Mesendoderm (in vitro differentiated cells): ENCODE measurements around the gene SLC24A2.
A peak's percentile ranks its signal among the peaks of the same experiment; 100 is the strongest.

Source experiments
- DNase-seq: peaks from one replicate; pipeline ENCODE4 v3.0.0; 2013
- H2AK5ac ChIP-seq: 2 replicates; pipeline ENCODE4 v1.6.1; 2013; ENCODE audit warnings: low read length, inconsistent platforms
- H2BK120ac ChIP-seq: 2 replicates; pipeline ENCODE4 v1.6.1; 2013; ENCODE audit warnings: low read depth, mild to moderate bottlenecking, low read length, moderate library complexity, mixed read lengths
- H2BK15ac ChIP-seq: replicated peaks from 2 replicates; pipeline ENCODE4 v1.6.1; 2013; ENCODE audit warnings: low read depth, mild to moderate bottlenecking, moderate library complexity
- H2BK5ac ChIP-seq: 2 replicates; pipeline ENCODE4 v1.6.1; 2013; ENCODE audit warnings: low read length, inconsistent platforms
- H3K18ac ChIP-seq: 2 replicates; pipeline ENCODE4 v1.6.1; 2013; ENCODE audit warnings: mild to moderate bottlenecking, low read length, mixed read lengths
- H3K23ac ChIP-seq: one replicate; pipeline ENCODE4 v1.6.1; 2013; ENCODE audit warnings: low read length
- H3K27ac ChIP-seq: 2 replicates; pipeline ENCODE4 v1.5.1; 2013; ENCODE audit warnings: low read depth, mild to moderate bottlenecking, inconsistent platforms, low read length, moderate library complexity
- H3K27me3 ChIP-seq: 2 replicates; pipeline ENCODE4 v1.6.1; 2013; ENCODE audit warnings: low read length, control low read depth, mild to moderate bottlenecking, inconsistent platforms; ENCODE audit not compliant: insufficient read depth, poor library complexity
- H3K36me3 ChIP-seq: 2 replicates; pipeline ENCODE4 v1.6.1; 2013; ENCODE audit warnings: low read length, inconsistent platforms; ENCODE audit not compliant: control insufficient read depth, insufficient read depth
- H3K4ac ChIP-seq: one replicate; pipeline ENCODE4 v1.6.1; 2013; ENCODE audit warnings: low read depth, mild to moderate bottlenecking, low read length, moderate library complexity
- H3K4me1 ChIP-seq: 2 replicates; pipeline ENCODE4 v1.6.1; 2013; ENCODE audit warnings: low read depth, low read length, inconsistent platforms; ENCODE audit not compliant: control insufficient read depth
- H3K4me2 ChIP-seq: 2 replicates; pipeline ENCODE4 v1.6.1; 2013; ENCODE audit warnings: low read length
- H3K4me3 ChIP-seq: 2 replicates; pipeline ENCODE4 v1.5.1; 2013; ENCODE audit warnings: mild to moderate bottlenecking, low read length
- H3K56ac ChIP-seq: one replicate; pipeline ENCODE4 v1.6.1; 2013; ENCODE audit warnings: low read length
- H3K79me1 ChIP-seq: 2 replicates; pipeline ENCODE4 v1.6.1; 2013; ENCODE audit warnings: low read length, inconsistent platforms
- H3K79me2 ChIP-seq: 2 replicates; pipeline ENCODE4 v1.6.1; 2013; ENCODE audit warnings: mild to moderate bottlenecking, low read length; ENCODE audit not compliant: control insufficient read depth, insufficient read depth
- H3K9ac ChIP-seq: 2 replicates; pipeline ENCODE4 v1.6.1; 2013; ENCODE audit warnings: low read length, inconsistent platforms
- H4K5ac ChIP-seq: one replicate; pipeline ENCODE4 v1.6.1; 2013; ENCODE audit warnings: low read length
- H4K8ac ChIP-seq: one replicate; pipeline ENCODE4 v1.6.1; 2013; ENCODE audit warnings: low read depth, mild to moderate bottlenecking, control low read depth, low read length, moderate library complexity
- WGBS: extraction: QIAGEN DNeasy Blood & Tissue Kit; methylation state at CpG from one replicate; pipeline ENCODE4 v1.1.7; 2013; ENCODE audit warnings: low lambda C conversion rate, missing lambda C conversion rate; ENCODE audit not compliant: insufficient coverage; ENCODE audit errors: extremely low coverage; 5-methylcytosine and 5-hydroxymethylcytosine counted together

Gene SLC24A2

DNA sequence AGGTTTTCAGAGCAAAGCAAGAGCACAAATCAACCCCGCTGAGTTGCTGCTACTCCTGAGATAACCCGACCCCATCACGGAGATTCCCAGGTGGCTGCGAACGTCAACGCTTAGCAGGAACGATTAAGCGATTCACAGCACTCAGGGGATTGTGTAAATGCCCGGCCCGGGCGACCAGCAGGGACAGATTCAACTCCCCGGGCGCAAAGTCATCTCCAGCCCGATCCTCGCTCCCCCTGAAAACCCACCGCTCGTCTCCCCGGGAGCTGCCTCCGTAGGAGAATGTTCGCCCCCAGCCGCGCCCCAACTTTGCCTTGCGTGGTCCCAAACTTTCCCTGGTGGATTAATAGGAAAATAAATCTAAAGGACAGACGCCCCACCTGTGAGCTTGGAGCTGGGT, 685 bp downstream of the SLC24A2 start:
- H3K36me3 ChIP-seq = no peaks in the 10 kb centered on the region
- WGBS = no CpG with 5 or more reads among the region's 24 CpGs
- H3K4ac ChIP-seq = no peak overlapping the region
- no peak overlapping the region for H3K9ac ChIP-seq
- H3K79me1 ChIP-seq = no peaks in the 10 kb centered on the region
- H2BK5ac ChIP-seq = no peak overlapping the region
- no peaks in the 10 kb centered on the region for H3K79me2 ChIP-seq
- H3K23ac ChIP-seq = no peak overlapping the region
- no peak overlapping the region for H3K4me3 ChIP-seq
- H4K8ac ChIP-seq = no peak overlapping the region
- no peak overlapping the region for H2AK5ac ChIP-seq
- no peak overlapping the region for H2BK15ac ChIP-seq
- peak; percentile 93 for DNase-seq
- H3K18ac ChIP-seq = no peak overlapping the region
- H2BK120ac ChIP-seq = no peak overlapping the region
- H4K5ac ChIP-seq = no peak overlapping the region
- no peak overlapping the region for H3K56ac ChIP-seq
- peak overlapping the region; percentile 52 for H3K4me2 ChIP-seq
- peaks cover 3% of the 10 kb centered on the region for H3K27me3 ChIP-seq
- H3K27ac ChIP-seq = no peak overlapping the region
- H3K4me1 ChIP-seq = no peaks in the 10 kb centered on the region

DNA sequence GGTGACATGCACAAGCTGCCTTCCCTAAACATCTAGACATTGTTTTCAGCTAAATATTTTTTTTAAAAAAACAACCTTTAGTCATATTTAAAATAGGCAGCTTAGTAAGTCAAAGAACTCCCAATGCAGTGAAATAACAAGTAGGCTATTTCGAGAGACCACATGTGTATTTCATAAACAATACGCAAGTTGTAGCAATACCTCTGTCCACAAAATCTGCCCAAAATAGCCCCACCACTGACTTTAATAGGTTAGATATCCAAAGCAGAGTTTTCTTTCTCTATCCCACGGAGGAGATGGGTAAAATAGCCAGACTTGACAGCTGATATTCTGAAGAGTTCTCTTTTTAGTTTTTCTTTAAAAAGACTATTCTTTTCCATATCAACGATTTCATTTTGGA, 1.2 kb downstream of the SLC24A2 start:
- H4K5ac ChIP-seq = no peak overlapping the region
- DNase-seq = no peak

DNA sequence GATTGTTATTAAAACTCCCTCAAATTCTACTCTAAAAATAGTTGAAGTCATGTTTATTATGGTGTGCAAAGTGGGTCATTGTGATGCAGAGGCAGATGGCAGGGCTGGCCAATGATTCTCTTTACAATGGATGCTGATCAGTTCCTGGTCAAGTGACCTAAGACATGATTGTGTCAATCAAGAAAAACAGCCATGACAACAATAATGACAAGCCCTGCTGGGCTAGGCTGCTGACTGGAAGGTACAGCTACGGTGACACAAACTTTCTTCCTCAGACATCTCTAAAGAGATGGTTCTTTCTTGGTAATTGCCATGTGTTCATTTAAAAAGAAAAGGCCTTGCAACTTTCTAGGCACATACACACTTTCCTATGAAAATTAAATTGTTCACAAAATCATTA, 3.6 kb downstream of the SLC24A2 start:
- Histone ChIP-seq H3K56ac (no peak overlapping the region), H3K27ac (no peak overlapping the region), H2BK120ac (no peak overlapping the region), H2BK5ac (no peak overlapping the region), H3K79me1 (no peaks in the 10 kb centered on the region), H4K8ac (no peak overlapping the region), H3K9ac (no peak overlapping the region), H3K4me3 (no peak overlapping the region), H3K18ac (no peak overlapping the region), H2BK15ac (no peak overlapping the region), H3K4me1 (no peaks in the 10 kb centered on the region), H3K79me2 (no peaks in the 10 kb centered on the region), H3K27me3 (peaks cover 3% of the 10 kb centered on the region), H2AK5ac (no peak overlapping the region), H3K36me3 (no peaks in the 10 kb centered on the region), H3K4me2 (no peak overlapping the region), H4K5ac (no peak overlapping the region), H3K23ac (no peak overlapping the region), H3K4ac (no peak overlapping the region)
- no peak for DNase-seq
- no CpG with 5 or more reads among the region's 1 CpG for WGBS

More for the DNA sequence above, 1.2 kb downstream of the SLC24A2 start:
- Histone ChIP-seq H3K36me3 (no peaks in the 10 kb centered on the region), H3K27me3 (peaks cover 3% of the 10 kb centered on the region), H2BK5ac (no peak overlapping the region), H2BK15ac (no peak overlapping the region), H3K9ac (no peak overlapping the region), H3K27ac (no peak overlapping the region), H3K23ac (no peak overlapping the region), H3K56ac (no peak overlapping the region), H2AK5ac (no peak overlapping the region), H3K79me1 (no peaks in the 10 kb centered on the region), H3K18ac (no peak overlapping the region), H2BK120ac (no peak overlapping the region), H4K8ac (no peak overlapping the region), H3K4me3 (no peak overlapping the region), H3K79me2 (no peaks in the 10 kb centered on the region), H3K4me2 (no peak overlapping the region), H3K4ac (no peak overlapping the region), H3K4me1 (no peaks in the 10 kb centered on the region)
- WGBS = no CpG with 5 or more reads among the region's 4 CpGs

DNA sequence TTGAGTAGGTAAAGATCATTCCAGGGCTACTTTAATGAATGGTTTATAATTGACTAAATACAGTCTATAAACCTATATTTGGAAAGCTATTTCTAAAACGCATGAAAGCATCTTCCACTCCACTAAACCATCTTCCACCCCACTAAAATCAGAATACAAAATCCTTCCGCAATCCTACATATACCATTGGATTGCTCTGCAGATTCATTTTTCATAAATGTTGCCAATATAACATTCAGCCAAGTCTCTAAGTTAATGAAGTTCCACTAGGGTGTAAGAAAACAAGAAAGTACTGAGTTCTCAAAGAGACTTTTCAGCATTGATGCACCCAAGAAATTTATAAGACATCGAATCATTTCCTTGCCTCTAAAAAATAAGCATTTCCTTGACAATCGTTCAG, 4.7 kb downstream of the SLC24A2 start:
- no peak overlapping the region for H3K4me2 ChIP-seq
- no peak overlapping the region for H3K9ac ChIP-seq
- H2BK5ac ChIP-seq = no peak overlapping the region
- H3K79me1 ChIP-seq = no peaks in the 10 kb centered on the region
- H3K4ac ChIP-seq = no peak overlapping the region
- WGBS = 100% methylated on average over 1 of the region's 4 CpGs
- no peak overlapping the region for H4K5ac ChIP-seq
- DNase-seq = no peak
- no peak overlapping the region for H2BK120ac ChIP-seq
- H3K4me1 ChIP-seq = no peaks in the 10 kb centered on the region
- no peak overlapping the region for H3K4me3 ChIP-seq
- no peak overlapping the region for H3K23ac ChIP-seq
- no peak overlapping the region for H3K27ac ChIP-seq
- H3K18ac ChIP-seq = no peak overlapping the region
- H3K27me3 ChIP-seq = no peaks in the 10 kb centered on the region
- no peak overlapping the region for H2BK15ac ChIP-seq
- no peak overlapping the region for H4K8ac ChIP-seq
- no peak overlapping the region for H2AK5ac ChIP-seq
- H3K56ac ChIP-seq = no peak overlapping the region
- H3K36me3 ChIP-seq = no peaks in the 10 kb centered on the region
- no peaks in the 10 kb centered on the region for H3K79me2 ChIP-seq

DNA sequence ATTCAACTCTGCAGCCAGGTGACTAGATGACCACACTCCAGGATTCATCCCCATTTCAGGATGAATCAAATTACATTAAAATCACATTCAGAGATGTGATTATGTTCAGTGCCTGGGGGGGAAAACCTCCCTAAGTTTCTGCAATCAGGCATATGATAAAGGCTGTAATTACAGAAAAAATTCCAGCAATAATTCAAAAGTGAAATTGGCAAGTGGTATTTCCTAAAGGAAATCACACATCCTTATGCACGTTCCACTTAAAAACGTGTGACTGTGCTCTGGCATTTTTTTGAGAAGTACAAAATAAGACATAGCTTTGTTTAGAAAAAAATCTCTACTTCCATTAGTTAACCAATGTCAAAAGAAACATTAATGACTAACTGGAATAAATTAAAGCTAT, 5.3 kb downstream of the SLC24A2 start:
- no peak overlapping the region for H2BK5ac ChIP-seq
- no peak overlapping the region for H3K4me3 ChIP-seq
- H3K4ac ChIP-seq = no peak overlapping the region
- no CpG with 5 or more reads among the region's 2 CpGs for WGBS
- H3K79me2 ChIP-seq = no peaks in the 10 kb centered on the region
- H3K27ac ChIP-seq = no peak overlapping the region
- H3K79me1 ChIP-seq = no peaks in the 10 kb centered on the region
- no peak overlapping the region for H3K9ac ChIP-seq
- H2BK120ac ChIP-seq = no peak overlapping the region
- H4K5ac ChIP-seq = no peak overlapping the region
- H4K8ac ChIP-seq = no peak overlapping the region
- H3K18ac ChIP-seq = no peak overlapping the region
- no peaks in the 10 kb centered on the region for H3K27me3 ChIP-seq
- H2BK15ac ChIP-seq = no peak overlapping the region
- H3K4me2 ChIP-seq = no peak overlapping the region
- H3K23ac ChIP-seq = no peak overlapping the region
- no peaks in the 10 kb centered on the region for H3K36me3 ChIP-seq
- no peak overlapping the region for H2AK5ac ChIP-seq
- no peak overlapping the region for H3K56ac ChIP-seq
- DNase-seq = no peak
- no peaks in the 10 kb centered on the region for H3K4me1 ChIP-seq

DNA sequence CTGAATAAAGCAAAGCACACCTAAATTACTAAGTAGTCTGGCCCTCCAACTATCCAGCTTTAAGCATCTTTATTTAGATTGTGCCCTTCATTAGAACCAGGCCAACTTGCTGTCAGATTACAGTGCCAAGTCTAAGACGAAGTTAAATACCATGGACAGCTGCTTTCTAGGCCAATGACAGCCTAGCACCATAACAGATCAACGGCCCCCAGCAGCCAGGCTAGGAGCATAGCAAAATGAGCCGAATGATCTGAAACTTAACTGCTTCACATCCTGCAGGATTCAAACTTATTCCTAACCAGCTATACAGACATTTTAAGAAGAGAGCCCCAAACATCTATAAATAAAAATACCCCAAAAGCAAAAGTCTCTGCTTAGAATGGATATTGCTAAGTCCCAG, 6.8 kb downstream of the SLC24A2 start:
- no peaks in the 10 kb centered on the region for H3K36me3 ChIP-seq
- no peak overlapping the region for H3K4ac ChIP-seq
- no CpG with 5 or more reads among the region's 3 CpGs for WGBS
- H3K4me3 ChIP-seq = no peak overlapping the region
- no peak overlapping the region for H3K23ac ChIP-seq
- no peak overlapping the region for H4K5ac ChIP-seq
- H2AK5ac ChIP-seq = no peak overlapping the region
- no peaks in the 10 kb centered on the region for H3K79me2 ChIP-seq
- H3K4me1 ChIP-seq = no peaks in the 10 kb centered on the region
- no peak overlapping the region for H4K8ac ChIP-seq
- no peak overlapping the region for H2BK120ac ChIP-seq
- no peak overlapping the region for H3K27ac ChIP-seq
- no peaks in the 10 kb centered on the region for H3K79me1 ChIP-seq
- no peak overlapping the region for H2BK5ac ChIP-seq
- no peak overlapping the region for H3K56ac ChIP-seq
- H3K4me2 ChIP-seq = no peak overlapping the region
- no peak overlapping the region for H2BK15ac ChIP-seq
- DNase-seq = peak; percentile 44
- no peak overlapping the region for H3K18ac ChIP-seq
- H3K9ac ChIP-seq = no peak overlapping the region
- no peaks in the 10 kb centered on the region for H3K27me3 ChIP-seq
